ENCODE data around the gene HOXA4.

The HOXA4 gene

GRCh38 chr7:27118580-27118979 lies 12.0 kb downstream of the HOXA4 start:
- H3K4me2 ChIP-seq (ENCODE audit: low read length) = no peak overlapping the region
- H3F3A ChIP-seq (ENCODE audit: control insufficient read depth, insufficient read depth) = no peaks in the 10 kb centered on the region
- H3K27me3 ChIP-seq (ENCODE audit: control insufficient read depth, low read length) = no peaks in the 10 kb centered on the region

GRCh38 chr7:27117887-27118491 lies 12.6 kb downstream of the HOXA4 start:
- H3K9me2 ChIP-seq (replicated peaks; ENCODE audit: control insufficient read depth, low read length) = no peaks in the 10 kb centered on the region
- no peaks in the 10 kb centered on the region for H3K4me1 ChIP-seq (ENCODE audit: control insufficient read depth, low read length)
- TF ChIP-seq EZH2phosphoT487 (IDR thresholded peaks at IDR 0.05; ENCODE audit: borderline replicate concordance, low read length) (no peak), CTCF (IDR thresholded peaks at IDR 0.05; ENCODE audit: low read depth, low read length, poor library complexity, severe bottlenecking) (no peak)
- no peaks in the 10 kb centered on the region for H3K27me3 ChIP-seq (ENCODE audit: control insufficient read depth, low read length)
- H3K9me3 ChIP-seq (ENCODE audit: control insufficient read depth, insufficient read depth, low read length) = no peaks in the 10 kb centered on the region
- no peaks in the 10 kb centered on the region for H4K20me1 ChIP-seq (ENCODE audit: control insufficient read depth, insufficient read depth, low read depth, low read length)
- H3F3A ChIP-seq (ENCODE audit: control insufficient read depth, insufficient read depth) = no peaks in the 10 kb centered on the region
- H3K27ac ChIP-seq (ENCODE audit: low read depth, low read length) = no peak overlapping the region
- H3K4me3 ChIP-seq (ENCODE audit: low read length) = no peak overlapping the region
- no peaks in the 10 kb centered on the region for H3K79me2 ChIP-seq (ENCODE audit: control insufficient read depth, low read length)
- H3K36me3 ChIP-seq (ENCODE audit: control insufficient read depth, low read length) = no peaks in the 10 kb centered on the region
- no peak overlapping the region for H3K4me2 ChIP-seq (ENCODE audit: low read length)

More at GRCh38 chr7:27118580-27118979, 12.0 kb downstream of the HOXA4 start:
- no peaks in the 10 kb centered on the region for H3K79me2 ChIP-seq (ENCODE audit: control insufficient read depth, low read length)
- H3K36me3 ChIP-seq (ENCODE audit: control insufficient read depth, low read length) = no peaks in the 10 kb centered on the region
- H3K4me1 ChIP-seq (ENCODE audit: control insufficient read depth, low read length) = no peaks in the 10 kb centered on the region
- no peak overlapping the region for H3K4me3 ChIP-seq (ENCODE audit: low read length)
- H3K9me3 ChIP-seq (ENCODE audit: control insufficient read depth, insufficient read depth, low read length) = no peaks in the 10 kb centered on the region
- H4K20me1 ChIP-seq (ENCODE audit: control insufficient read depth, insufficient read depth, low read depth, low read length) = no peaks in the 10 kb centered on the region
- TF ChIP-seq EZH2phosphoT487 (IDR thresholded peaks at IDR 0.05; ENCODE audit: borderline replicate concordance, low read length) (no peak), CTCF (IDR thresholded peaks at IDR 0.05; ENCODE audit: low read depth, low read length, poor library complexity, severe bottlenecking) (no peak)
- H3K27ac ChIP-seq (ENCODE audit: low read depth, low read length) = no peak overlapping the region
- H3K9me2 ChIP-seq (replicated peaks; ENCODE audit: control insufficient read depth, low read length) = no peaks in the 10 kb centered on the region

- Histone ChIP-seq H3K4me3 (ENCODE audit: low read length) (no peak overlapping the region), H3K36me3 (ENCODE audit: control insufficient read depth, low read length) (no peaks in the 10 kb centered on the region), H4K20me1 (ENCODE audit: control insufficient read depth, insufficient read depth, low read depth, low read length) (no peaks in the 10 kb centered on the region), H3K27ac (ENCODE audit: low read depth, low read length) (no peak overlapping the region), H3K4me2 (ENCODE audit: low read length) (no peak overlapping the region), H3K9me2 (replicated peaks; ENCODE audit: control insufficient read depth, low read length) (no peaks in the 10 kb centered on the region), H3K9me3 (ENCODE audit: control insufficient read depth, insufficient read depth, low read length) (no peaks in the 10 kb centered on the region), H3K79me2 (ENCODE audit: control insufficient read depth, low read length) (no peaks in the 10 kb centered on the region), H3K27me3 (ENCODE audit: control insufficient read depth, low read length) (no peaks in the 10 kb centered on the region), H3F3A (ENCODE audit: control insufficient read depth, insufficient read depth) (no peaks in the 10 kb centered on the region), H3K4me1 (ENCODE audit: control insufficient read depth, low read length) (no peaks in the 10 kb centered on the region)
- TF ChIP-seq EZH2phosphoT487 (IDR thresholded peaks at IDR 0.05; ENCODE audit: borderline replicate concordance, low read length) (no peak), CTCF (IDR thresholded peaks at IDR 0.05; ENCODE audit: low read depth, low read length, poor library complexity, severe bottlenecking) (no peak)
Measured at GRCh38 chr7:27116962-27117886, 13.3 kb downstream of the HOXA4 start.

Measured in DOHH2 (cell line).